Retinal pigment epithelial cell (primary cell): ENCODE results near the gene USP6.
"Not testable (repeated sequence)": the region's sequence is repeated elsewhere in the genome, so short reads cannot be mapped to it uniquely, and the experiment has no call there.

Experiments used
- DNase-seq: peaks from one replicate; pipeline ENCODE4 v3.0.0-alpha.2; 2010; ENCODE audit warnings: low read depth
- H3K4me3 ChIP-seq: 2 replicates; pipeline ENCODE4 v1.5.1; 2011; ENCODE audit warnings: mild to moderate bottlenecking, low read length, control low read depth, moderate library complexity
- TF ChIP-seq, protein P1 (sequence below): conservative IDR thresholded peaks from 2 replicates; pipeline ENCODE4 v1.5.1; 2011; ENCODE audit warnings: low read depth, low read length, control low read depth, inconsistent platforms

Gene USP6

DNA sequence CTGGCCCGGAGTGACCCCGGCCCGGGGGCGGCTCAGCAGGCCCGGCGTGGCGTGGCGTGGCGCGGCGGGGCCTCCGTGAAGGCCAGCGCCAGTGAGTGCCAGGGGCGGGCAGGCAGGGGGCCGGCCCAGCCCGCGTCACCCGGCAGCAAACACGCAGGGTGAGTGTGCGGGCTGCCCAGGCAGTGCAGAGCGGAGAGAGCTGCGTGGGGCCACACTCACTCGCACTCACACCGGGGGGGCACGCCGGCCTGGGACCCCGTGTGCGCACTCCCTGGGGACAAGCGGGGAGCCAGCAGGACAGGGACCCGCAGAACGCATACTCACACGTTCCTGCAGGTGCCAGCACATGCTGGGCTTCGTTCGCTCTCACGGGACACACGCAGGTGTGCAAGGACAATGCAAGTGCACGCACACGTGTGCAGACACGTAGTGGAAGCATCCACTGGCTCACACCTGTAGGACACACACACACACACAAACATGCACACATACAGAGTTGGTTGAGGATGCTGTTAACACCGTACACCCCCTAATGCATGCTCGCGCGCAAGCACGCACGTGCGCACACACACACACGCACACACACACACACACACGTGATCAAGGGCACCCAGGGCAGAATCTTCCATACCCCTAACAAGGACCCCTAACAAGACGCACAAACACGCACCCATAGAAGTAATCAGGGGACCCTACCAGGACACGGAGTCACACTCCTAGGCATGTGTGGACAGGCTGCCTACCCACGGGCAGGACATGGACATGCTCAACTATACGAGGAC lies 7.7 kb downstream of the USP6 start:
- DNase-seq = no peak
- TF ChIP-seq, protein P1, sequence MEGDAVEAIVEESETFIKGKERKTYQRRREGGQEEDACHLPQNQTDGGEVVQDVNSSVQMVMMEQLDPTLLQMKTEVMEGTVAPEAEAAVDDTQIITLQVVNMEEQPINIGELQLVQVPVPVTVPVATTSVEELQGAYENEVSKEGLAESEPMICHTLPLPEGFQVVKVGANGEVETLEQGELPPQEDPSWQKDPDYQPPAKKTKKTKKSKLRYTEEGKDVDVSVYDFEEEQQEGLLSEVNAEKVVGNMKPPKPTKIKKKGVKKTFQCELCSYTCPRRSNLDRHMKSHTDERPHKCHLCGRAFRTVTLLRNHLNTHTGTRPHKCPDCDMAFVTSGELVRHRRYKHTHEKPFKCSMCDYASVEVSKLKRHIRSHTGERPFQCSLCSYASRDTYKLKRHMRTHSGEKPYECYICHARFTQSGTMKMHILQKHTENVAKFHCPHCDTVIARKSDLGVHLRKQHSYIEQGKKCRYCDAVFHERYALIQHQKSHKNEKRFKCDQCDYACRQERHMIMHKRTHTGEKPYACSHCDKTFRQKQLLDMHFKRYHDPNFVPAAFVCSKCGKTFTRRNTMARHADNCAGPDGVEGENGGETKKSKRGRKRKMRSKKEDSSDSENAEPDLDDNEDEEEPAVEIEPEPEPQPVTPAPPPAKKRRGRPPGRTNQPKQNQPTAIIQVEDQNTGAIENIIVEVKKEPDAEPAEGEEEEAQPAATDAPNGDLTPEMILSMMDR = no peak
- H3K4me3 ChIP-seq = no peak overlapping the region

DNA sequence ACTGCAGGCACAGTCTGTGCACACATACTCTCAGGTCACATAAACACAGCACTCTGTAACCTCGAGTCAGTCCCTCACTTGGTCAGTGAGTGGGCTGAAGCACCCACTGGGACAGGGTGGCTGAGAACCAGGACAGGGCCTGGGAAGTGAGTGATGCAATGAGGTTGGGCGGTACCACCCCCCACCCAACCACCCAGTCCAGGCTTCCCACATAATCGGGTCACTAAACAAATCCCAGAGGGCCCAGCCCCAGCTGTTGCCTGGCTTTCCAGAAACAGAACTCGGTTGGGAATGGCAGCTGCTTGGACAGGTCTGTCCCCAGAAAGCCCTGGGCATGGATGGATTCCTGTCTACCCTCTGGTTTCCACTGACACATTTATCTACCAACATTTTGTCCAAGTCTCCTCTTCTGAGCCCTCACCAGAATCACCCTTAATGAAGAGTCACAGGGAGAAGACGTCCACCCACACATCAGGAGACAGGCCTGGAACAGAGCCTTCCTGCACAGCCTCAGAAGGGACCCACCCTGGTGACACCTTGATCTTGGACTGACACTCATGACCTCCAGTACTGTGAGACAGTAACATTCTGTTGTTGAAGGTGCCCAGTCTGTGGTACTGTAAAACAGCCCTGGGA lies 8.4 kb downstream of the USP6 start:
- not testable (repeated sequence) for DNase-seq, H3K4me3 ChIP-seq

- DNase-seq, H3K4me3 ChIP-seq: not testable (repeated sequence)
Measured at GRCh38 chr17:5124896-5125295, 9.1 kb downstream of the USP6 start.

- H3K4me3 ChIP-seq = no peak overlapping the region
- DNase-seq = no peak
- TF ChIP-seq, protein P1 = no peak
Measured at GRCh38 chr17:5126719-5127488, 11.1 kb downstream of the USP6 start.

- DNase-seq = no peak
- H3K4me3 ChIP-seq = no peak overlapping the region
Measured at GRCh38 chr17:5127910-5128309, 12.1 kb downstream of the USP6 start.

DNA sequence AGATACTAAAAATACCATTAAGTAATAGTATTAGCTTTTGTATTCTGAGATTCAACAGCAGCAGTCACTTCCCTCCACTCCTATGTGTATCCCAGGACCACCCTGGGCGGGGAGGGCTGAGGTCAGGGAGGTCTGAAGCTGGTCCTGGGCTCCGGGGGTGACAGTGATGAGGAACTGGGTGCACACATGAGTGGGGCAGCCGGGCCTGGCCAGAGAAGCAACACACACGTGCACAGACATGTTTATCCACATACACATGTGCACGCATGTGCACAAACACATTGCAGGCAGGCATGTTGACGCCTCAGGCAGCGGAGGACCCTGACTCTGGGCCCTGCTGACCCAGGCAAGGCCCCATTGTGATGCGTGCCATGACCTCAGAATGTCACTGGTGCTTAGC lies 12.6 kb downstream of the USP6 start:
- not testable (repeated sequence) for DNase-seq, H3K4me3 ChIP-seq

More at GRCh38 chr17:5127910-5128309, 12.1 kb downstream of the USP6 start:
- TF ChIP-seq, protein P1 = no peak

GRCh38 chr17:5128905-5129535 lies 13.2 kb downstream of the USP6 start:
- no peak for DNase-seq
- no peak overlapping the region for H3K4me3 ChIP-seq
- TF ChIP-seq, protein P1 = no peak

DNA sequence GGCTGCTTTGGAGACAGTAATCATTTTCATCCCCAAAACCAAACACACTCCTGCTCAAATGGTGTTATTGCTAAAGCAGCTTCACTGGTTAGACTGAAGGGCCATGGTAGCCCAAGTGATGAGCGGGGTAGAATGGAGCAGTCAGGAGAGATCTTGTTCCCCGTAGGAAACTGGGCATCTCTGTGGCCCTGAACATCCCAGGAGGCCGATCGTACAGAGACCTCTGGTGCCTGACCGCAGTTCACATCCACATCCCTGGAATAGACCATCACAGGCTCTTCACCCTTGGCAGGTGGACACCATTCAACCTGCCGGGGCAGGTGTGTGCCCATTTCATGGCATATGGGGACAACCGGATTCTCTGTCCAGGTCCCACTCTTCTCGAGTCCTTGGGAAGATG lies 13.9 kb downstream of the USP6 start:
- H3K4me3 ChIP-seq, DNase-seq: not testable (repeated sequence)

GRCh38 chr17:5130261-5130660 lies 14.4 kb downstream of the USP6 start:
- DNase-seq = not testable (repeated sequence)

GRCh38 chr17:5130687-5131086 lies 14.9 kb downstream of the USP6 start:
- not testable (repeated sequence) for DNase-seq, H3K4me3 ChIP-seq

More at GRCh38 chr17:5130261-5130660, 14.4 kb downstream of the USP6 start:
- not testable (repeated sequence) for H3K4me3 ChIP-seq
